ENCODE measurements around the gene TNFRSF17. TPM values are rescaled to one million over a fixed set of nuclear protein-coding genes. Genes with fewer than 3 reads are reported as not detected.

Gene TNFRSF17
- polyA plus RNA-seq, 1 donor, result not detected

- DNase-seq, result no peak
- Histone ChIP-seq H3K9me3 (ENCODE audit: control insufficient read depth, low read depth, low read length) (no peaks in the 10 kb centered on the region), H3K27ac (ENCODE audit: low read length) (no peak overlapping the region), H3K36me3 (ENCODE audit: control insufficient read depth, insufficient read depth, low read length) (no peaks in the 10 kb centered on the region), H3K27me3 (ENCODE audit: control insufficient read depth, insufficient read depth, low read length) (no peaks in the 10 kb centered on the region), H3K4me3 (ENCODE audit: low read length) (no peak overlapping the region), H3K4me1 (ENCODE audit: control insufficient read depth, insufficient read depth, low read length) (no peaks in the 10 kb centered on the region)
- WGBS (ENCODE audit: insufficient coverage, low lambda C conversion rate), result no CpG with 5 or more reads among the region's 12 CpGs
Measured at GRCh38 chr16:11986521-11987057, 21.6 kb downstream of the TNFRSF17 start.

GRCh38 chr16:11988258-11988978, 23.4 kb downstream of the TNFRSF17 start:
- no peaks in the 10 kb centered on the region for H3K36me3 ChIP-seq (ENCODE audit: control insufficient read depth, insufficient read depth, low read length)
- WGBS (ENCODE audit: insufficient coverage, low lambda C conversion rate), result no CpG with 5 or more reads among the region's 5 CpGs
- no peaks in the 10 kb centered on the region for H3K4me1 ChIP-seq (ENCODE audit: control insufficient read depth, insufficient read depth, low read length)
- no peak overlapping the region for H3K4me3 ChIP-seq (ENCODE audit: low read length)
- no peak overlapping the region for H3K27ac ChIP-seq (ENCODE audit: low read length)
- DNase-seq, result no peak
- no peaks in the 10 kb centered on the region for H3K27me3 ChIP-seq (ENCODE audit: control insufficient read depth, insufficient read depth, low read length)
- H3K9me3 ChIP-seq (ENCODE audit: control insufficient read depth, low read depth, low read length), result no peaks in the 10 kb centered on the region

GRCh38 chr16:11990702-11991390, 25.8 kb downstream of the TNFRSF17 start:
- no peak overlapping the region for H3K4me3 ChIP-seq (ENCODE audit: low read length)
- H3K27ac ChIP-seq (ENCODE audit: low read length), result no peak overlapping the region
- H3K27me3 ChIP-seq (ENCODE audit: control insufficient read depth, insufficient read depth, low read length), result no peaks in the 10 kb centered on the region
- H3K9me3 ChIP-seq (ENCODE audit: control insufficient read depth, low read depth, low read length), result no peaks in the 10 kb centered on the region
- WGBS (ENCODE audit: insufficient coverage, low lambda C conversion rate), result no CpG with 5 or more reads among the region's 11 CpGs
- H3K4me1 ChIP-seq (ENCODE audit: control insufficient read depth, insufficient read depth, low read length), result no peaks in the 10 kb centered on the region
- H3K36me3 ChIP-seq (ENCODE audit: control insufficient read depth, insufficient read depth, low read length), result no peaks in the 10 kb centered on the region
- DNase-seq, result no peak

GRCh38 chr16:11992008-11992584, 27.1 kb downstream of the TNFRSF17 start:
- H3K9me3 ChIP-seq (ENCODE audit: control insufficient read depth, low read depth, low read length), result no peaks in the 10 kb centered on the region
- no peak for DNase-seq
- H3K27me3 ChIP-seq (ENCODE audit: control insufficient read depth, insufficient read depth, low read length), result no peaks in the 10 kb centered on the region
- H3K27ac ChIP-seq (ENCODE audit: low read length), result no peak overlapping the region
- no CpG with 5 or more reads among the region's 3 CpGs for WGBS (ENCODE audit: insufficient coverage, low lambda C conversion rate)
- no peaks in the 10 kb centered on the region for H3K4me1 ChIP-seq (ENCODE audit: control insufficient read depth, insufficient read depth, low read length)
- H3K4me3 ChIP-seq (ENCODE audit: low read length), result no peak overlapping the region
- H3K36me3 ChIP-seq (ENCODE audit: control insufficient read depth, insufficient read depth, low read length), result no peaks in the 10 kb centered on the region

GRCh38 chr16:11992586-11993524, 27.8 kb downstream of the TNFRSF17 start:
- Histone ChIP-seq H3K27ac (ENCODE audit: low read length) (no peak overlapping the region), H3K4me1 (ENCODE audit: control insufficient read depth, insufficient read depth, low read length) (no peaks in the 10 kb centered on the region), H3K4me3 (ENCODE audit: low read length) (no peak overlapping the region), H3K27me3 (ENCODE audit: control insufficient read depth, insufficient read depth, low read length) (no peaks in the 10 kb centered on the region), H3K9me3 (ENCODE audit: control insufficient read depth, low read depth, low read length) (no peaks in the 10 kb centered on the region), H3K36me3 (ENCODE audit: control insufficient read depth, insufficient read depth, low read length) (no peaks in the 10 kb centered on the region)
- 100% methylated on average over 1 of the region's 16 CpGs for WGBS (ENCODE audit: insufficient coverage, low lambda C conversion rate)
- no peak for DNase-seq

- WGBS (ENCODE audit: insufficient coverage, low lambda C conversion rate), result 0% methylated on average over 1 of the region's 8 CpGs
- Histone ChIP-seq H3K27me3 (ENCODE audit: control insufficient read depth, insufficient read depth, low read length) (no peaks in the 10 kb centered on the region), H3K9me3 (ENCODE audit: control insufficient read depth, low read depth, low read length) (no peaks in the 10 kb centered on the region), H3K4me1 (ENCODE audit: control insufficient read depth, insufficient read depth, low read length) (no peaks in the 10 kb centered on the region), H3K36me3 (ENCODE audit: control insufficient read depth, insufficient read depth, low read length) (no peaks in the 10 kb centered on the region), H3K4me3 (ENCODE audit: low read length) (no peak overlapping the region), H3K27ac (ENCODE audit: low read length) (no peak overlapping the region)
- DNase-seq, result peak in 1 of 2 donors; percentile 11
Measured at GRCh38 chr16:11994143-11995119, 29.4 kb downstream of the TNFRSF17 start.

GRCh38 chr16:11996433-11997330, 31.7 kb downstream of the TNFRSF17 start:
- no peaks in the 10 kb centered on the region for H3K36me3 ChIP-seq (ENCODE audit: control insufficient read depth, insufficient read depth, low read length)
- H3K27ac ChIP-seq (ENCODE audit: low read length), result no peak overlapping the region
- no peaks in the 10 kb centered on the region for H3K4me1 ChIP-seq (ENCODE audit: control insufficient read depth, insufficient read depth, low read length)
- H3K27me3 ChIP-seq (ENCODE audit: control insufficient read depth, insufficient read depth, low read length), result no peaks in the 10 kb centered on the region
- no peaks in the 10 kb centered on the region for H3K9me3 ChIP-seq (ENCODE audit: control insufficient read depth, low read depth, low read length)
- H3K4me3 ChIP-seq (ENCODE audit: low read length), result no peak overlapping the region
- WGBS (ENCODE audit: insufficient coverage, low lambda C conversion rate), result 100% methylated on average over 2 of the region's 9 CpGs
- no peak for DNase-seq

- Histone ChIP-seq H3K27ac (ENCODE audit: low read length) (no peak overlapping the region), H3K27me3 (ENCODE audit: control insufficient read depth, insufficient read depth, low read length) (no peaks in the 10 kb centered on the region), H3K4me1 (ENCODE audit: control insufficient read depth, insufficient read depth, low read length) (no peaks in the 10 kb centered on the region), H3K4me3 (ENCODE audit: low read length) (no peak overlapping the region), H3K36me3 (ENCODE audit: control insufficient read depth, insufficient read depth, low read length) (no peaks in the 10 kb centered on the region), H3K9me3 (ENCODE audit: control insufficient read depth, low read depth, low read length) (no peaks in the 10 kb centered on the region)
- no peak for DNase-seq
- no CpG with 5 or more reads among the region's 6 CpGs for WGBS (ENCODE audit: insufficient coverage, low lambda C conversion rate)
Measured at GRCh38 chr16:12000032-12000431, 35.0 kb downstream of the TNFRSF17 start.

Measured in large intestine (tissue), 3 donors.